HG03521 (cell line): ENCODE measurements around the gene KRTAP21-1.
"Not testable (repeated sequence)": the region's sequence is repeated elsewhere in the genome, so short reads cannot be mapped to it uniquely, and the experiment has no call there.

Source experiments
- ATAC-seq: cut with Tn5 transposase; IDR thresholded peaks from one replicate; pipeline ENCODE4 v1.9.1; 2021; ENCODE audit warnings: mild to moderate bottlenecking, moderate library complexity; ENCODE audit not compliant: unreplicated experiment

The KRTAP21-1 gene

GRCh38 chr21:30755328-30755727 lies at the start of gene KRTAP21-1:
KRTAP21-1 (minus strand) TSS chr21:30755428; CDS start chr21:30755378, 50 bp downstream.
- ATAC-seq: not testable (repeated sequence)

GRCh38 chr21:30800605-30801004 lies 45.4 kb upstream of the KRTAP21-1 start:
- ATAC-seq: no peak

- ATAC-seq: no peak
Measured at GRCh38 chr21:30793581-30794314, 38.5 kb upstream of the KRTAP21-1 start.

GRCh38 chr21:30779249-30779648 lies 24.0 kb upstream of the KRTAP21-1 start:
- no peak for ATAC-seq

- no peak for ATAC-seq
Measured at GRCh38 chr21:30769724-30770431, 14.7 kb upstream of the KRTAP21-1 start.

- no peak for ATAC-seq
Measured at GRCh38 chr21:30760776-30761175, 5.5 kb upstream of the KRTAP21-1 start.

- no peak for ATAC-seq
Measured at GRCh38 chr21:30758306-30758705, 3.1 kb upstream of the KRTAP21-1 start.

- ATAC-seq: no peak
Measured at GRCh38 chr21:30747159-30747558, 8.1 kb downstream of the KRTAP21-1 start, which contains the start of gene KRTAP21-2. KRTAP21-2 (minus strand) TSS chr21:30747259; CDS start chr21:30747202, 57 bp downstream.

GRCh38 chr21:30740462-30740861 lies 14.8 kb downstream of the KRTAP21-1 start:
- ATAC-seq: no peak

GRCh38 chr21:30733026-30733425 lies 22.2 kb downstream of the KRTAP21-1 start:
- ATAC-seq: no peak

GRCh38 chr21:30726726-30727125 lies 28.5 kb downstream of the KRTAP21-1 start:
- no peak for ATAC-seq

GRCh38 chr21:30719401-30719800 lies 35.8 kb downstream of the KRTAP21-1 start:
- ATAC-seq: no peak

- no peak for ATAC-seq
Measured at GRCh38 chr21:30718239-30718909, 36.9 kb downstream of the KRTAP21-1 start, which contains the start of gene KRTAP21-3. KRTAP21-3 (minus strand) TSS chr21:30718777; CDS start chr21:30718759, 18 bp downstream.

GRCh38 chr21:30717105-30717504 lies 38.1 kb downstream of the KRTAP21-1 start:
- no peak for ATAC-seq

- no peak for ATAC-seq
Measured at GRCh38 chr21:30714946-30715345, 40.3 kb downstream of the KRTAP21-1 start.

GRCh38 chr21:30714456-30714855 lies 40.8 kb downstream of the KRTAP21-1 start:
- no peak for ATAC-seq

GRCh38 chr21:30713766-30714165 lies 41.5 kb downstream of the KRTAP21-1 start:
- ATAC-seq: no peak

GRCh38 chr21:30710499-30710898 lies 44.7 kb downstream of the KRTAP21-1 start:
- no peak for ATAC-seq

GRCh38 chr21:30707409-30707808 lies 47.8 kb downstream of the KRTAP21-1 start:
- no peak for ATAC-seq
